GM12873 (cell line): Measurements from ENCODE around the gene LMO2.

Experiments used
- TF ChIP-seq, protein P1 (sequence below): IDR thresholded peaks from 2 replicates; pipeline ENCODE4 v1.5.1; 2012; ENCODE audit warnings: low read depth, mild to moderate bottlenecking, moderate library complexity, low read length, control low read depth; ENCODE audit not compliant: insufficient read depth; ENCODE audit errors: missing control alignments

LMO2 gene

DNA sequence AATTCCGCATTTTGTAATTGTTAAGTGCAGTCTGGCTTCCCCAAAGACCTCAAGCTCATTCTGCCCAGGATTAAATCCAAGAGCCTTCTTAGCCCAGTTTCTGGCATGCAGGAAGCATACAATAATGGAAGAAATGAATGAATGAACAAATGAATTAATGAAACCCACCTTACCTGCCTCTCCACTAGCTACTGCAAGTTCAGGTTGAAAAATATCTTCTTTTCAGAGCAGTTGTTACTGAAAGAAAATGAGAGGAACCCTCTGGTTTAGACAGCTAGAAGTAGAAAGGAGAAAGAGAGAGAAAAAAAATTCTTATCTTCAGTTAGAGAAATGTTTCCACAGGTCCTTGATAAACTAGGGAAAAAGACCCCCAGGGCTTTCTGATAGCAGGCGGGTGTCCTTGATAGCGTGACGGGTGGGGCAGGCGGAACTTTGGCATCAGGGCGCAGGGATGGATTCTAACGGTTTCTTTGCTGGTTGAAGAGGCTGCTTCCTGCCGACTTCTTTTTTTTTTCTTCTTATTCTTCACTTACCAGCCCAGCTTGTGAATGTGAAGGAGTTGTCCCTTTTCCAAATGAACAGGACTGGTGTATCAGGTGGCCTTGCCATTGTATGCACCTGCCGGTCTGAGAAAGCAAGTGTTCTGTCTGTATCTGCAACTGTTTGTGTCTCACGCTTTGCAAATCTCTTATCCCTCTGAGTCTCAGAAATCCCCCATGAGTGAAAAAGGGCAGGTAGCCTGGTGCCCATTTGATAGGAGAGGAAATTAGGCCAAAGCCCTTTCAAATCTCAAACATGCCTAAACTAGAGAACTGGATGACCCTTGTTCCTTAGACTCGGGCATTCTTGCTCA lies 10.0 kb downstream of the LMO2 start:
- TF ChIP-seq, protein P1, sequence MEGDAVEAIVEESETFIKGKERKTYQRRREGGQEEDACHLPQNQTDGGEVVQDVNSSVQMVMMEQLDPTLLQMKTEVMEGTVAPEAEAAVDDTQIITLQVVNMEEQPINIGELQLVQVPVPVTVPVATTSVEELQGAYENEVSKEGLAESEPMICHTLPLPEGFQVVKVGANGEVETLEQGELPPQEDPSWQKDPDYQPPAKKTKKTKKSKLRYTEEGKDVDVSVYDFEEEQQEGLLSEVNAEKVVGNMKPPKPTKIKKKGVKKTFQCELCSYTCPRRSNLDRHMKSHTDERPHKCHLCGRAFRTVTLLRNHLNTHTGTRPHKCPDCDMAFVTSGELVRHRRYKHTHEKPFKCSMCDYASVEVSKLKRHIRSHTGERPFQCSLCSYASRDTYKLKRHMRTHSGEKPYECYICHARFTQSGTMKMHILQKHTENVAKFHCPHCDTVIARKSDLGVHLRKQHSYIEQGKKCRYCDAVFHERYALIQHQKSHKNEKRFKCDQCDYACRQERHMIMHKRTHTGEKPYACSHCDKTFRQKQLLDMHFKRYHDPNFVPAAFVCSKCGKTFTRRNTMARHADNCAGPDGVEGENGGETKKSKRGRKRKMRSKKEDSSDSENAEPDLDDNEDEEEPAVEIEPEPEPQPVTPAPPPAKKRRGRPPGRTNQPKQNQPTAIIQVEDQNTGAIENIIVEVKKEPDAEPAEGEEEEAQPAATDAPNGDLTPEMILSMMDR: no peak

GRCh38 chr11:33880979-33881378 lies 10.9 kb downstream of the LMO2 start:
- TF ChIP-seq, protein P1: no peak

DNA sequence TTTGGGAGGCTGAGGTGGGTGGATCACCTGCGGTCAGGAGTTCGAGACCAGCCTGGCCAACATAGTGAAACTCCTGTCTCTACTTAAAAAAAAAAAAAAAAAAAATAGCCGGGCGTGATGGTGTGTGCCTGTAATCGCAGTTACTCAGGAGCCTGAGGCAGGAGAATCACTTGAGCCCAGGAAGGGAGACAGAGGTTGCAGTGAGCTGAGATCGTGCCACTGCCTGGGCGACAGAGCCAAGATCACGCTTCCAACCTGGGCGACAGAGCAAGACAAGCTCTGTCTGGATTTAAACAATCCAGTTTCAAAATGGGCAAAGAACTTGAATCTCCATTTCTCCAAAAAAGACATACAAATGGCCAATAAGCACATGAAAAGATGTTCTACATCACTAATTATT lies 12.5 kb downstream of the LMO2 start:
- TF ChIP-seq, protein P1: no peak

- TF ChIP-seq, protein P1: no peak
These were observed 14.8 kb downstream of the LMO2 start for GRCh38 chr11:33877038-33877437.

DNA sequence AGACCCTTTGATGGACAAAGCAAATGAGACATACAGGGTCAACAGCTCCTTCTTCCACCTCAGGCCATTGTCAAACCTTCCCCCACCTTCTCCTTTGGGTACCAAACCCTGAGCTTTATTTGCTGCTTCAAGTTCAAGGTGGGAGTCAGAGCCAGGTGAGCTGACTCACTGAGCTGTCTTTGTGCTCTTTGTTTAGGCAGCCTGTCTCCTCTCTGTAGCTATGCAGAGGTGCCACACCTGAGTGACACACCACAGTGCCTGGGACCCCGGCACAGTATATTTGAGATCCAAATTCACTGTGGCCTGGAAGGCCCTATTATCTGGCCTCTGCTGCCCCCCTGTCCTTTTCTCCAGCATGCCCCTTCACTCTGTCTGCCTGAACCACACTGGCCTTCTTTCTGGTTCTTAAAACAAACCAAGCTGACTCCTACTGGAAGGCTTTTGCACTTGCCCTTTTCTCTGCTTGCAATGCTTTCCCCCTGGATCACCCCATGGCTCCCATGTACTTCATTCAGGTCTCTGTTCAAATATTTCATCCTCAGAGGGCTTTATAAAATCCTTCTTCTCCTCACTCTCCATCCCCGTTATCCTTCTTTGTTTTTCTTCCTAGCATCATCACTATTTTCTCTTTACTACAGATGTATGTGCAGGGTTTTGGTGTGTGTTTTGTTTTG lies 16.1 kb downstream of the LMO2 start:
- TF ChIP-seq, protein P1: no peak

- TF ChIP-seq, protein P1: no peak
These were observed 16.9 kb downstream of the LMO2 start for GRCh38 chr11:33874910-33875490.

DNA sequence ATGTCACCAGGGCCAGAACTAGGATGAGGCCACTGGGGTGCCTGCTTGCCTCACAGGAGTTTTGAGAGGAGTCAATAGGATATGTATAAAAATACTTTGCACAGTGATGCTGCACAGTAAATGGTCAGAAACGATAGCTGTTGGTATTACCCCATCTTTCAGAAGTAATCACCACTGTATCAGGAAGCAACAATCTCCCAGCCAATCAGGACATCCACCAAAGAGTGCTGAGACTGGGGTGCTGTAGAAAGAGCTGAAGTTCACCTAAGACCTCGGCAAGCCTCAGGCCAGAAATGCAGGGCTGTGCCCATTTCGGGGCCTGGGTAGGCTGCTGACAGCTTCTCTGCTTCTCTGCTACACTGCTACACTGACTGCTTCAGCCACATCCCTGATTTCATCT lies 17.4 kb downstream of the LMO2 start:
- TF ChIP-seq, protein P1: no peak
